HCT116 (cell line): ENCODE measurements around the gene DNM1. TPM values are rescaled to one million over a fixed set of nuclear protein-coding genes. Genes with fewer than 3 reads are reported as not detected.

Experiments
- ATAC-seq: fragments of 200-7000 bp; cut with Tn5 transposase; 2 replicates; pipeline ENCODE4 v1.9.1; 2020; ENCODE audit warnings: mild to moderate bottlenecking, moderate library complexity
- BruUV-seq: library from RNA; stranded (reverse); fragments of 400-500 nt; replicated peaks from 2 replicates; lab custom pipeline; 2021; lab: Mats Ljungman, UMichigan
- CTCF ChIA-PET: fragments of 300-600 bp; sonication (Branson Sonifier 250); formaldehyde crosslinking; loops from one replicate; lab custom pipeline; 2021; ENCODE audit warnings: antibody characterized with exemption; lab: Charles Lee
- POLR2A ChIA-PET: fragments of 300-600, 350-600 bp; sonication (Branson Sonifier 250); formaldehyde crosslinking; loops from one replicate; lab custom pipeline; 2021; ENCODE audit warnings: antibody characterized with exemption; lab: Charles Lee
- RAD21 ChIA-PET, 2 experiments: fragments of 300-600 bp; sonication (Branson Sonifier 250); formaldehyde crosslinking; loops; one replicate each; lab custom pipeline; 2023; ENCODE audit warnings: low total read pairs in 2 of 2; ENCODE audit not compliant: uncharacterized antibody in 2 of 2, unreplicated experiment in 2 of 2, low non-redundant PET in 1 of 2; lab: Charles Lee
- DNase-seq: peaks from one replicate; pipeline ENCODE4 v3.0.0-alpha.2; 2010; ENCODE audit warnings: low read depth, low spot score
- H2AFZ ChIP-seq: fragments of 200-600 bp; shearing (Covaris generic), sonication (generic); 2 replicates; pipeline ENCODE4 v1.6.1; 2017; ENCODE audit warnings: low read depth, mixed run types, mixed read lengths, antibody characterized with exemption, low read length; ENCODE audit not compliant: poor library complexity, severe bottlenecking
- H3K27ac ChIP-seq: 2 replicates; pipeline ENCODE4 v1.5.1; 2012; ENCODE audit warnings: low read depth, low read length
- H3K27me3 ChIP-seq: fragments of 200-600 bp; sonication (generic); 2 replicates; pipeline ENCODE4 v1.6.1; 2016; ENCODE audit warnings: mixed run types, low read length, mixed read lengths; ENCODE audit not compliant: insufficient read depth
- H3K36me3 ChIP-seq, 2 experiments: fragments of 200-500 bp in 1 of 2; fragments of 200-600 bp in 1 of 2; sonication (Bioruptor generic) in 1 of 2; sonication (generic) in 1 of 2; 2 replicates each; pipeline versions ENCODE4 v1.5.1 to v1.6.1; 2014 to 2016; ENCODE audit warnings: low read length in 2 of 2, inconsistent platforms in 1 of 2, mixed read lengths in 1 of 2, mixed run types in 1 of 2; ENCODE audit not compliant: insufficient read depth in 2 of 2, control insufficient read depth in 1 of 2
- H3K4me1 ChIP-seq, 2 experiments: fragments of 200-600 bp in 1 of 2; sonication (generic) in 1 of 2; 2 replicates each; pipeline versions ENCODE4 v1.5.1 to v1.6.1; 2012 to 2017; ENCODE audit warnings: low read length in 2 of 2, inconsistent platforms in 1 of 2, mild to moderate bottlenecking in 1 of 2, mixed read lengths in 1 of 2, mixed run types in 1 of 2, moderate library complexity in 1 of 2; ENCODE audit not compliant: insufficient read depth in 2 of 2, control insufficient read depth in 1 of 2
- H3K4me2 ChIP-seq: fragments of 200-600 bp; sonication (generic); 2 replicates; pipeline ENCODE4 v1.6.1; 2017; ENCODE audit warnings: mixed run types, low read length, mixed read lengths
- H3K4me3 ChIP-seq, 2 experiments: fragments of 200-600 bp in 1 of 2; sonication (generic) in 1 of 2; replicated peaks in 1 of 2; 2 replicates each; pipeline ENCODE4 v1.5.1; 2011 to 2016; ENCODE audit warnings: low read length in 2 of 2, control low read depth in 1 of 2, low read depth in 1 of 2, mild to moderate bottlenecking in 1 of 2, mixed read lengths in 1 of 2, mixed run types in 1 of 2
- H3K79me2 ChIP-seq: fragments of 200-600 bp; sonication (generic); 2 replicates; pipeline ENCODE4 v1.6.1; 2017; ENCODE audit warnings: mild to moderate bottlenecking, mixed run types, low read length, moderate library complexity, mixed read lengths; ENCODE audit not compliant: insufficient read depth
- H3K9ac ChIP-seq: fragments of 200-600 bp; sonication (generic); 2 replicates; pipeline ENCODE4 v1.6.1; 2016; ENCODE audit warnings: low read length, mixed read lengths
- H3K9me2 ChIP-seq: fragments of 200-600 bp; sonication (generic), shearing (Covaris generic); 2 replicates; pipeline ENCODE4 v1.6.1; 2017; ENCODE audit warnings: mixed run types, mild to moderate bottlenecking, moderate library complexity; ENCODE audit not compliant: insufficient read depth
- H3K9me3 ChIP-seq, 2 experiments: fragments of 200-500 bp in 1 of 2; fragments of 200-600 bp in 1 of 2; sonication (Bioruptor generic) in 1 of 2; sonication (generic) in 1 of 2; 2 replicates each; pipeline ENCODE4 v1.6.1; 2014 to 2017; ENCODE audit warnings: low read length in 2 of 2, mixed read lengths in 2 of 2, inconsistent platforms in 1 of 2, low read depth in 1 of 2, mild to moderate bottlenecking in 1 of 2, mixed run types in 1 of 2, moderate library complexity in 1 of 2; ENCODE audit not compliant: control insufficient read depth in 1 of 2, insufficient read depth in 1 of 2
- H4K20me1 ChIP-seq: fragments of 200-600 bp; sonication (generic), shearing (Covaris generic); 2 replicates; pipeline ENCODE4 v1.6.1; 2017; ENCODE audit warnings: mixed run types, mild to moderate bottlenecking, moderate library complexity; ENCODE audit not compliant: insufficient read depth
- EGR1 ChIP-seq: IDR thresholded peaks from 2 replicates; pipeline ENCODE4 v1.6.1; 2012; ENCODE audit warnings: low read depth
- ELF1 ChIP-seq: IDR thresholded peaks from 2 replicates; pipeline ENCODE4 v1.6.1; 2012; ENCODE audit warnings: low read depth, borderline replicate concordance
- FOSL1 ChIP-seq: IDR thresholded peaks from 2 replicates; pipeline ENCODE4 v1.6.1; 2012; ENCODE audit warnings: low read depth
- POLR2A ChIP-seq: IDR thresholded peaks from 2 replicates; pipeline ENCODE4 v1.7.0; 2011; ENCODE audit warnings: borderline replicate concordance; ENCODE audit not compliant: insufficient read depth, insufficient read length; ENCODE audit errors: extremely low read depth
- POLR2AphosphoS5 ChIP-seq: IDR thresholded peaks from 2 replicates; pipeline ENCODE4 v1.6.1; 2011; ENCODE audit warnings: mild to moderate bottlenecking, low read depth, low read length, moderate library complexity
- SP1 ChIP-seq: IDR thresholded peaks from 2 replicates; pipeline ENCODE4 v1.6.1; 2012; ENCODE audit warnings: low read depth
- SRF ChIP-seq: IDR thresholded peaks from 2 replicates; pipeline ENCODE4 v1.6.1; 2012; ENCODE audit warnings: low read depth
- TCF7L2 ChIP-seq: IDR thresholded peaks from 2 replicates; pipeline ENCODE4 v1.7.0; 2011; ENCODE audit warnings: borderline replicate concordance, inconsistent platforms; ENCODE audit not compliant: insufficient read depth, insufficient read length; ENCODE audit errors: extremely low read depth
- ZNF274 ChIP-seq: fragments of 200-500 bp; sonication (Bioruptor generic); IDR thresholded peaks from 2 replicates; pipeline ENCODE4 v1.6.1; 2014; ENCODE audit warnings: mild to moderate bottlenecking, low read depth, low read length, inconsistent platforms
- intact Hi-C: fragments of 100-400 bp; cut with micrococcal nuclease; formaldehyde crosslinking; loops from 2 replicates; pipeline ENCODE4 v1.10.0; 2022
- total RNA-seq: library from RNA; stranded (reverse); gene quantifications from one replicate; pipeline ENCODE4 v1.2.1, GENCODE V29; 2021; ENCODE audit not compliant: unreplicated experiment
- TF ChIP-seq, protein P1 (sequence below), 3 experiments: fragments of 200-600 bp in 1 of 3; sonication (generic) in 1 of 3; IDR thresholded peaks in 2 of 3; conservative IDR thresholded peaks in 1 of 3; 2 replicates each; pipeline ENCODE4 v1.5.1; 2012 to 2017; ENCODE audit warnings: low read depth in 2 of 3, low read length in 2 of 3, antibody characterized with exemption in 1 of 3, borderline replicate concordance in 1 of 3, control low read depth in 1 of 3, mild to moderate bottlenecking in 1 of 3, mixed read lengths in 1 of 3, mixed run types in 1 of 3, moderate library complexity in 1 of 3; ENCODE audit not compliant: insufficient read depth in 1 of 3
- TF ChIP-seq, protein P2 (sequence below): IDR thresholded peaks from 2 replicates; pipeline ENCODE4 v1.6.1; 2012
- TF ChIP-seq, protein P3 (sequence below): IDR thresholded peaks from 2 replicates; pipeline ENCODE4 v1.6.1; 2012; ENCODE audit warnings: low read depth
- TF ChIP-seq, protein P4 (sequence below): IDR thresholded peaks from 2 replicates; pipeline ENCODE4 v1.6.1; 2012
- TF ChIP-seq, protein P5 (sequence below): IDR thresholded peaks from 2 replicates; pipeline ENCODE4 v1.6.1; 2011; ENCODE audit warnings: mild to moderate bottlenecking, low read length, moderate library complexity; ENCODE audit not compliant: insufficient replicate concordance; ENCODE audit errors: extremely low read depth

DNM1 gene
- total RNA-seq, 1 experiment from 2014 or later = 12.0 TPM

DNA sequence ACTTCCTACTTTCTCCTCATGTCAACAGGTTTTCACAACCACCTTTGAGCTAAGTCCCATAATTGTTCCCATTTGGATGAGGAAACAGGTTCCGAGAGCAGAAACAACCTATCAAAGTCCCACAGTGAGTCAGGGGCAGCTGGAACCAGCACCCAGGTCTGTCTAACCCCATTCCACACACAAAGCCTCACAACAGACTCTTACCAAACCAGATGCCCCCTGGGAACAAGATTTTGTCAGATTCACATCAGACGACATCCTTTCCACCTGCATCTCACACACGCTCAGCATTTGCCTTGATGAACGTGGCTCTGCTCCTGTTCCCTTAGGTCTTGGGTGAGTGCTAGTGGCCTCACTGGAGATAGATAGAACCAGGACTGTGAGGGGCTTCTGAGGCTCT, 89.9 kb downstream of the DNM1 start:
- H2AFZ ChIP-seq = no peak overlapping the region
- H3K9ac ChIP-seq = no peak overlapping the region
- H4K20me1 ChIP-seq = no peaks in the 10 kb centered on the region
- POLR2A ChIA-PET = interaction anchor here (0.6 kb wide), 1 partner anchor 128 kb away, joined by 4 read pairs; the partner anchor contains the start of gene CERCAM
- H3K4me2 ChIP-seq = no peak overlapping the region
- no peaks in the 10 kb centered on the region for H3K9me2 ChIP-seq
- intact Hi-C loops = loop anchor here (10.0 kb wide), 1 partner anchor 262 kb away; the partner anchor contains the start of gene SPTAN1
- H3K79me2 ChIP-seq = no peaks in the 10 kb centered on the region
- no peak for DNase-seq
- BruUV-seq = no TSS peak
- H3K36me3 ChIP-seq = no peaks in the 10 kb centered on the region
- RAD21 ChIA-PET = no interaction called here
- H3K4me1 ChIP-seq = peaks cover 5 to 18% of the 10 kb centered on the region in 2 experiments; a peak in 3 of 4 replicates
- TF ChIP-seq, protein P1, sequence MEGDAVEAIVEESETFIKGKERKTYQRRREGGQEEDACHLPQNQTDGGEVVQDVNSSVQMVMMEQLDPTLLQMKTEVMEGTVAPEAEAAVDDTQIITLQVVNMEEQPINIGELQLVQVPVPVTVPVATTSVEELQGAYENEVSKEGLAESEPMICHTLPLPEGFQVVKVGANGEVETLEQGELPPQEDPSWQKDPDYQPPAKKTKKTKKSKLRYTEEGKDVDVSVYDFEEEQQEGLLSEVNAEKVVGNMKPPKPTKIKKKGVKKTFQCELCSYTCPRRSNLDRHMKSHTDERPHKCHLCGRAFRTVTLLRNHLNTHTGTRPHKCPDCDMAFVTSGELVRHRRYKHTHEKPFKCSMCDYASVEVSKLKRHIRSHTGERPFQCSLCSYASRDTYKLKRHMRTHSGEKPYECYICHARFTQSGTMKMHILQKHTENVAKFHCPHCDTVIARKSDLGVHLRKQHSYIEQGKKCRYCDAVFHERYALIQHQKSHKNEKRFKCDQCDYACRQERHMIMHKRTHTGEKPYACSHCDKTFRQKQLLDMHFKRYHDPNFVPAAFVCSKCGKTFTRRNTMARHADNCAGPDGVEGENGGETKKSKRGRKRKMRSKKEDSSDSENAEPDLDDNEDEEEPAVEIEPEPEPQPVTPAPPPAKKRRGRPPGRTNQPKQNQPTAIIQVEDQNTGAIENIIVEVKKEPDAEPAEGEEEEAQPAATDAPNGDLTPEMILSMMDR (IDR thresholded peaks at IDR 0.05 in 2 of 3, conservative IDR thresholded peaks at IDR 0.05 in 1 of 3; ENCODE audit: borderline replicate concordance in 1 of 3, insufficient read depth in 1 of 3, low read depth in 2 of 3, low read length in 2 of 3) = no peak
- TF ChIP-seq, protein P2, sequence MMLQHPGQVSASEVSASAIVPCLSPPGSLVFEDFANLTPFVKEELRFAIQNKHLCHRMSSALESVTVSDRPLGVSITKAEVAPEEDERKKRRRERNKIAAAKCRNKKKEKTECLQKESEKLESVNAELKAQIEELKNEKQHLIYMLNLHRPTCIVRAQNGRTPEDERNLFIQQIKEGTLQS = no peak
- TF ChIP-seq FOSL1 (no peak), EGR1 (no peak), POLR2AphosphoS5 (no peak), ZNF274 (no peak), SP1 (no peak), ELF1 (no peak), TCF7L2 (no peak), POLR2A (no peak), SRF (no peak)
- TF ChIP-seq, protein P3, sequence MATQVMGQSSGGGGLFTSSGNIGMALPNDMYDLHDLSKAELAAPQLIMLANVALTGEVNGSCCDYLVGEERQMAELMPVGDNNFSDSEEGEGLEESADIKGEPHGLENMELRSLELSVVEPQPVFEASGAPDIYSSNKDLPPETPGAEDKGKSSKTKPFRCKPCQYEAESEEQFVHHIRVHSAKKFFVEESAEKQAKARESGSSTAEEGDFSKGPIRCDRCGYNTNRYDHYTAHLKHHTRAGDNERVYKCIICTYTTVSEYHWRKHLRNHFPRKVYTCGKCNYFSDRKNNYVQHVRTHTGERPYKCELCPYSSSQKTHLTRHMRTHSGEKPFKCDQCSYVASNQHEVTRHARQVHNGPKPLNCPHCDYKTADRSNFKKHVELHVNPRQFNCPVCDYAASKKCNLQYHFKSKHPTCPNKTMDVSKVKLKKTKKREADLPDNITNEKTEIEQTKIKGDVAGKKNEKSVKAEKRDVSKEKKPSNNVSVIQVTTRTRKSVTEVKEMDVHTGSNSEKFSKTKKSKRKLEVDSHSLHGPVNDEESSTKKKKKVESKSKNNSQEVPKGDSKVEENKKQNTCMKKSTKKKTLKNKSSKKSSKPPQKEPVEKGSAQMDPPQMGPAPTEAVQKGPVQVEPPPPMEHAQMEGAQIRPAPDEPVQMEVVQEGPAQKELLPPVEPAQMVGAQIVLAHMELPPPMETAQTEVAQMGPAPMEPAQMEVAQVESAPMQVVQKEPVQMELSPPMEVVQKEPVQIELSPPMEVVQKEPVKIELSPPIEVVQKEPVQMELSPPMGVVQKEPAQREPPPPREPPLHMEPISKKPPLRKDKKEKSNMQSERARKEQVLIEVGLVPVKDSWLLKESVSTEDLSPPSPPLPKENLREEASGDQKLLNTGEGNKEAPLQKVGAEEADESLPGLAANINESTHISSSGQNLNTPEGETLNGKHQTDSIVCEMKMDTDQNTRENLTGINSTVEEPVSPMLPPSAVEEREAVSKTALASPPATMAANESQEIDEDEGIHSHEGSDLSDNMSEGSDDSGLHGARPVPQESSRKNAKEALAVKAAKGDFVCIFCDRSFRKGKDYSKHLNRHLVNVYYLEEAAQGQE = no peak
- TF ChIP-seq, protein P4, sequence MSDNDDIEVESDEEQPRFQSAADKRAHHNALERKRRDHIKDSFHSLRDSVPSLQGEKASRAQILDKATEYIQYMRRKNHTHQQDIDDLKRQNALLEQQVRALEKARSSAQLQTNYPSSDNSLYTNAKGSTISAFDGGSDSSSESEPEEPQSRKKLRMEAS = no peak
- TF ChIP-seq, protein P5, sequence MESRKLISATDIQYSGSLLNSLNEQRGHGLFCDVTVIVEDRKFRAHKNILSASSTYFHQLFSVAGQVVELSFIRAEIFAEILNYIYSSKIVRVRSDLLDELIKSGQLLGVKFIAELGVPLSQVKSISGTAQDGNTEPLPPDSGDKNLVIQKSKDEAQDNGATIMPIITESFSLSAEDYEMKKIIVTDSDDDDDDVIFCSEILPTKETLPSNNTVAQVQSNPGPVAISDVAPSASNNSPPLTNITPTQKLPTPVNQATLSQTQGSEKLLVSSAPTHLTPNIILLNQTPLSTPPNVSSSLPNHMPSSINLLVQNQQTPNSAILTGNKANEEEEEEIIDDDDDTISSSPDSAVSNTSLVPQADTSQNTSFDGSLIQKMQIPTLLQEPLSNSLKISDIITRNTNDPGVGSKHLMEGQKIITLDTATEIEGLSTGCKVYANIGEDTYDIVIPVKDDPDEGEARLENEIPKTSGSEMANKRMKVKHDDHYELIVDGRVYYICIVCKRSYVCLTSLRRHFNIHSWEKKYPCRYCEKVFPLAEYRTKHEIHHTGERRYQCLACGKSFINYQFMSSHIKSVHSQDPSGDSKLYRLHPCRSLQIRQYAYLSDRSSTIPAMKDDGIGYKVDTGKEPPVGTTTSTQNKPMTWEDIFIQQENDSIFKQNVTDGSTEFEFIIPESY = no peak
- H3K27ac ChIP-seq = no peak overlapping the region
- H3K27me3 ChIP-seq = no peaks in the 10 kb centered on the region
- H3K9me3 ChIP-seq = no peaks in the 10 kb centered on the region
- CTCF ChIA-PET = interaction anchor here (0.6 to 1.6 kb wide), 3 partner anchors 47 to 338 kb away, joined by 3 to 6 read pairs (median 3); partner anchors contain the start of genes CERCAM and SLC27A4
- ATAC-seq = no peak
- H3K4me3 ChIP-seq = no peak overlapping the region
